ENCODE results near the gene SERP2.

Gene SERP2

GRCh38 chr13:44436589-44437337 is 63.1 kb downstream of the SERP2 start:
- DNase-seq = peak; percentile 76

GRCh38 chr13:44437356-44438233 is 64.0 kb downstream of the SERP2 start:
- DNase-seq = peak; percentile 48

DNA sequence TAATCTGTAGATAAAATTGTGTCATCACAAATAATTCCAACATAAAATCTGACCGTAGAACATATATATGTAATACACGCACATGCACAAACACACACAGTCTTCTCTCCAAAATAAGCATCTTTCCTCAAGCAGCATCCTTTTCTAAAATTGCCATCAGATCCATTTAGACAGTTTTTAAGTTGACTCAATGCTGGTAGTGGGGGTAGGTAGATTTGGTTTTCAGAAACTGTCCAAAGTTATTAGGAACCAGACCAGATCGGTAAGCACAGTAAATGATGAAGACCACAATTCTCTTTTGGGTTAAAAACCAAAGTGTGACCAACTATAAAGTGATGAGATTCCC is 64.6 kb downstream of the SERP2 start:
- DNase-seq = no peak

- no peak for DNase-seq
Observed at GRCh38 chr13:44439452-44440024, 65.9 kb downstream of the SERP2 start.

DNA sequence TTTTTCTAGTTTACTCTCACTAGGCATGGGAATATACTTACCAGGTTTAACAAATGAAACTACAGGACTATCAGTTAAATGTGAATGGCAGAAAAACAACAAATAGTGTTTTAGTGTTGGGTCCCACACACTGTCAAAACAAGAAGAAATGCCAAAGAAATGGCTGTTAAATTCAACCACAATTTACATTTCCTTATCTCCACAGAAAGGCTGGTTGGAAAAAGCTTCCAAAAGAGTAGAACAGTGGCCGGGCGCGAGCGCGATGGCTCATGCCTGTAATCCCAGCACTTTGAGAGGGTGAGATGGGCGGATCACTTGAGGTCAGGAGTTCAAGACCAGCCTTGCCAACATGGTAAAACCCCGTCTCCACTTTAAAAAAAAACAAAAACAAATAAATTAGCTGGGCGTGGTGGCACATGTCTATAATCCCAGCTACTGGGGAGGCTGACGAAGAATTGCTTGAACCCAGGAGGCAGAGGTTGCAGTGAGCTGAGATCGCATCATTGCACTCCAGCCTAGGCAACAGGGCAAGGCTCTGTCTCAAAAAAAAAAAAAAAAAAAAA is 66.5 kb downstream of the SERP2 start:
- no peak for DNase-seq
